DLD1 (cell line): Measurements from ENCODE around the gene HAUS5.
"Not testable (repeated sequence)": the region's sequence is repeated elsewhere in the genome, so short reads cannot be mapped to it uniquely, and the experiment has no call there.

Source experiments
- in situ Hi-C: cut with HindIII; loops from 2 replicates; pipeline ENCODE4 v1.10.0; 2017; ENCODE audit warnings: low sequenced_read_pairs

The HAUS5 gene, protein sequence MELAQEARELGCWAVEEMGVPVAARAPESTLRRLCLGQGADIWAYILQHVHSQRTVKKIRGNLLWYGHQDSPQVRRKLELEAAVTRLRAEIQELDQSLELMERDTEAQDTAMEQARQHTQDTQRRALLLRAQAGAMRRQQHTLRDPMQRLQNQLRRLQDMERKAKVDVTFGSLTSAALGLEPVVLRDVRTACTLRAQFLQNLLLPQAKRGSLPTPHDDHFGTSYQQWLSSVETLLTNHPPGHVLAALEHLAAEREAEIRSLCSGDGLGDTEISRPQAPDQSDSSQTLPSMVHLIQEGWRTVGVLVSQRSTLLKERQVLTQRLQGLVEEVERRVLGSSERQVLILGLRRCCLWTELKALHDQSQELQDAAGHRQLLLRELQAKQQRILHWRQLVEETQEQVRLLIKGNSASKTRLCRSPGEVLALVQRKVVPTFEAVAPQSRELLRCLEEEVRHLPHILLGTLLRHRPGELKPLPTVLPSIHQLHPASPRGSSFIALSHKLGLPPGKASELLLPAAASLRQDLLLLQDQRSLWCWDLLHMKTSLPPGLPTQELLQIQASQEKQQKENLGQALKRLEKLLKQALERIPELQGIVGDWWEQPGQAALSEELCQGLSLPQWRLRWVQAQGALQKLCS

DNA sequence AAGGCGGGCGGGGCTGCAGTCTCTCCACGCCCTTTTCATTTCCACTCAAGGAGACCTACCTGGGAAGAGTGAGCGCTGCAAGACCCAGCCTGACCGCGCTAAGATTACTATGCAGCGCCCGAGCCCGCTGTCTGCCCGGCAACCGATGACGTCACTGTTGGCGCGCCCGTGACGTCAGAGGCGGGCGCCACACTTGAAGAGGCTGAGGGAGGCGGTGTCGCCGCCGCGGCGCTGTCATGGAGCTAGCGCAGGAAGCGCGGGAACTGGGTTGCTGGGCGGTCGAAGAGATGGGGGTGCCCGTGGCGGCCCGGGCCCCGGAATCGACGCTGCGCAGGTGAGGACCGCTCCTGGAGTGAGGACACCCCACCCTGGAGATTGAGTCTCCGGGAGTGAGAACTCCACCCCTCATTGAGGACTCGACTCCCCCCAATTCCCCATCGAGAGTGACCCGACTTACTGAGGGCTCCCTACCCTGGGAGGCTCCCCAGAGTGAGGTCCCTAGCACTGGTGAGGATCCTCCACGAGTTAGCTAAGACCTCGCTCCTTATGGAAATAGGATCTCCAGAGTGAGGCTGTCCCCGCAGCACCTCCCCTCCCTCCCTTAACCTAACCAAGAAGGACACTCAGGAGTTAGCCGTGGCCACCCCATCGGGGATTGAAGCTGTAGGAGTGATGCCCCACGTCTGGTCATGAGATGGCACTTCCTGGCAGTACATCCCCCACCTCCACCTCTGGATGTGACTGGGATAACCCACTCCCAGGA is at the start of gene HAUS5:
TSS of gene HAUS5 (plus strand) at position 177 of the 763 bp plus-strand sequence. CDS start at position 237, 60 bp downstream.
- in situ Hi-C loops = no loop called here

DNA sequence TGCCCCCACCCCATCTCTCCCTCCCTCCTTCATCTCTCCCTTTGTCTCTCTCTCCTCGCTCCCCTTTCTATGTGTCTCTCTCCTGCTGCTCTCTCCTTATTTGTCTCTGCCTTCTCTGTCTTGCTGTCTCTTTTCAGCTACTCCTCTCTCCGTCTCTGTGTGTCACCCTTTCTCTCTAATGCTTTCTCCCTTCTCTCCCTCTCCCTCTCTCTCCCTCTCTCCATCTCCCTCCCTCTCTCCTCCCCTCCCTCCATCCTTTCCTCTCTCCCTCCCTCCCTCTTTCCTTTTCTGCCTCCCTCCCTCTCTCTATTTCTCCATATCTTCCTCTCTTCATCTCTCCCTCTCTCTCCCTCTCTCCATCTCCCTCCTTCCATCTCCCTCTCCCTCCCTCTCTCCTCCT is 49.8 kb upstream of the HAUS5 start:
- in situ Hi-C loops = no loop called here

DNA sequence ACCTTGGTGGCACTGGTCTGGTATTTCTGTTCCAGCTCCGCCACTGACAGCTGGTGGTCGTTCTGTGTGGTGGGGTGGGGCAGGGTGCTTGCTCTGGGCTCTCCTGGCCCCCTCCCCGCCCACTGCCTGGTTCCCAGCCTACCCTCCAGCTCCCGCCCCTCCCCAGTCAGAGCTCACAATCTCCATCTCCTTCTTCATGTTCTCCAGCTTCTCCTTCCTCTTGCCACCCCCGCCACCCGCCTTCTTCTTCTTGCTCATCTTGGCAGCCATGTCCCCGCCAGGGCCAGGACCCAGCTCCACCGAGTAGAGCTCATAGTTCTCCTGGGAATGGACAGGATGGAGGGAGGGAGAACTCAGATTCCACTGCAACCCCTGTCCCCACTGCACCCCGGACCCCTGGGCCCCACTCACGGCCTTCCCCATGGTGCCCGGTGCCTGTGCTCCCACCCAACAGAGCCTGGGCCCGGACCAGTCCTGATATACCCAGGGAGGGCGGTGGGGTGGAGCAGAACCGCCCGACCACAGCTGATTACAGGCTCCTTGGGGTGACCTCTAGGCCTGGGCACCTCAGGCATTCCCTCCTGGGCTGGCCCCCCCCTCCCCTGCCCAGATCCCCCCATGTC is 49.2 kb upstream of the HAUS5 start, which contains the start of gene ATP4A:
TSS of gene ATP4A (minus strand) at position 452 of the 623 bp plus-strand sequence. CDS start at position 423, 29 bp downstream.
- in situ Hi-C loops = no loop called here

DNA sequence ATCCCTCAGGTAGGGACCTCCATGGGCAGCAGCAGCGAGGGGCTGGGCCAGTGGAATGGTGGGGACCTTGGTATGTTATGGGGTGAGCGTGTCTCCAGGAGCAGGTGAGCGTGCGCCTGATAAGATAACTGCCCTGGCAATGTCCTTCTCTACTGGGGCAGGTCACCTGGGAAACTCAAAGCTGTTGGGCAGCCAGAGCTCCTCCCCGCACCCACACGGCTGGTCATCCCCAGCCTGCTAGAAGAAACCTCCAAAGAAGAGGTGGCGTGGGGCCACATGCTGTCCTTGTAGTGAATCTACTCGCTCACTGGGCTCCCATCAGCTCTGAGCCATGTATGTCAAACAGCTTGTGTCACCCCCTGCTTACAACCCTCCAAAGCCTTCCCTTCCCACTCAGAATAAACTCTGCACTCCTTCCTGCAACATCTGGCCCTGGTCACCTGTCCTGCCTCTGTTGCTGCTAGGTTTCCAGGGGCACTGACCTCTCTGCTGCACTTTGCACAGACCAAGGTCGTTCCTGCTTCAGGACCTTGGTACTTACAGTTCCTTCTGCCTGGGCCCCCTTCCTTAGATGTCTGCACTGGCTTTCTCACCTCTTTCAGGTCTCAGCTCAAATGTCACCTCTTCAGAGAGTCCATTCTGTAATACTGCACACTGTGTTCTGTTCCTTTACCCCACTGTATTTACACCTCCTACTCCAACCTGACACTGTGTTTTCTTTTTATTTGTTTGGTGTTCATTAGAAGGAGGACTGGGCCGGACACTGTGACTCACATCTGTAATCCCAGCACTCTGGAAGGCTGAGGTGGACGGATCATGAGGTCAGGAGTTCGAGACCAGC is 47.3 kb upstream of the HAUS5 start:
- in situ Hi-C loops = no loop called here

DNA sequence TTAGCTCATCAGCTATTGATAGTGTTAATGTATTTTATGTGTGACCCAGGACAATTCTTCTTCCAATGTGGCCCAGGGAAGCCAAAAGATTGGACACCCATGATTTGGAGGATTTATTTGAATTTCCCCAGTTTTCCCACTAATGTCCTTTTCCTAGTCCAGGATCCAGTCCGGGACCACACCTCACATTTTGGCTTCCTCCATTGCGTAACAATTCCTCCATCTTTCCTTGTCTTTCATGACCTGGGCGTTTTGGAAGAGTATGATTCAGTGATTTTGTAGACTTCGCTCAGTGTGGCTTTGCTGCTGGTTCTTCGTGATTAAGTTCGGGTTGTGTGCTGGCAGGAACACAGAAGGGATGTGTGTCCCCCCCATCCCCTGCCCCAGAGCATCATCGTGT is 45.8 kb upstream of the HAUS5 start:
- in situ Hi-C loops = no loop called here

DNA sequence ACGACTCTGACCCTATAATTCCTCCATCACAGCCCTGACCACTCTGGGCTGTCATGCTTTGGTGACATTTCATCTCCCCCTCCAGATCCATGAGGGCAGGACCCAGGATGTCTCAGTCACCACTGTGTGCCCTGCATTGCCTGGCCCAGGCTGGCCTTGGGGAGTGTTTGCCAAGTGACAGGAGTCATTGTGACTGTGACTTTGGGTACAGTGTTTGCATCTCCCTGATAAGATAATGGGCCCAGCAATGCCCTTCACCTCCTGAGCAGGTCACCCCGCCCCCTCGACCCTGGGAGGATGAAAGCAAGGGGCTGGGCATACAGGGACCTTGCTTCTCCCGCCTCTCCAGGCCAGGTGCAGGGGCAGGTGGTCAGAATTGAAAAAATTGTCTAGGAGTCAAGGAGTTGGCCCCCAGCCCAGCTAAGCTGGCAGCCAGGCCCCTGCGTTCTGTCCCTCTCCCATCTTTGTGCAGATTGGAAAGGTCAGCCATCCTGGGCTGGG is 43.2 kb upstream of the HAUS5 start:
- in situ Hi-C loops = no loop called here

DNA sequence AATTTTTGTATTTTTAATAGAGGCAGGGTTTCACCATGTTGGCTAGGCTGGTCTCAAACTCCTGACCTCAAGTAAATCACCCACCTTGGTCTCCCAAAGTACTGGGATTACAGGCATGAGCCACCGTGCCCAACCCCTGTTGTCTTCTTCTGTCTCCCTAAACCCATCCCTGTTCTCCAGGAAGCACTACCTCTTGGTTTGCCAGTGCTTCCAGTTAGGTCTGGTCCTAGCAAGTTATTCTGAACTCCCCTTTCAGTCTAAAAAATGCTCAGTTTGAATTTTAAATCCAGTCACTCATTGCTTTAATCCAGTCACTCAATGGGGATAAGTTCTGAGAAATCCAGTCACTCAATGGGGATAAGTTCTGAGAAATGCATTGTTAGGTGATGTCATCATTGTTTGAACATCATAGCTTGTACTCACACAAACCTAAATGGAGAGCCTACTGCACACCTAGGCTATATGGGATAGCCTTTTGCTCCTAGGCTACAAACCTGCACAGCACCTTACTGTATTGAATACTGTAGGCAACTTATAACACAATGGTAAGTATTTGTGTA is 41.0 kb upstream of the HAUS5 start:
- in situ Hi-C loops = no loop called here

DNA sequence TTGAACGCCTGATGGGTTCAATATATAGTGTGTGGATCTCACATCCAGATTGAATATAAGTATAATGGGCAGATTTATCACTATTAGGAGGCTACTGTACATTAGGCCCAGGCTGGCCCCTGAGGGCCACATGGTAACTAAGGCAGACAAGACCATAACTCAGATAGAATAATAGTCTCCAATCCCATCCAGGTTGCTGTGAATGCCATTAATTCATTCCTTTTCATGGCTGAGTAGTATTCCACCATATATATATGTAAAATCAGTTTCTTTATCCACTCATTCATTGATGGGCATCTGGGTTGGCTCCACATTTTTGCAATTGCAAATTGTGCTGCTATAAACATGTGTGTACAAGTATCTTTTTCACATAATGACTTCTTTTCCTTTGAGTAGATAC is 34.6 kb upstream of the HAUS5 start:
- in situ Hi-C loops = no loop called here

DNA sequence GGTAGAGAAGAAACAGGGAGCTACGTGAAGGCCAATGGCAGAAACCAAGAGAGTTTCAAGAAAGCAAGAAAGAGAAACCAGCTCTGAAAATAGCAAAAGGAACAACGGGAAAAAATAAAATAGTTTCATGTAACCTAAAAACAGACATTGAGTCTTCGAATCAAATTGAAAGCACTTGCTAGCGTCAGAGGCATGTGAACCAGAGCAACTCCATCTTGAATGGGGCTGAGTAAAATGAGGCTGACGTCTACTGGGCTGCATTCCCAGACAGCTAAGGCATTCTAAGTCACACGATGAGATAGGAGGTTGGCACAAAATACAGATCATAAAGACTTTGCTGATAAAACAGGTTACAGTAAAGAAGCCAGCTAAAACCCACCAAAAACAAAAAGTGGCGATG is 33.8 kb upstream of the HAUS5 start:
- in situ Hi-C loops = no loop called here

DNA sequence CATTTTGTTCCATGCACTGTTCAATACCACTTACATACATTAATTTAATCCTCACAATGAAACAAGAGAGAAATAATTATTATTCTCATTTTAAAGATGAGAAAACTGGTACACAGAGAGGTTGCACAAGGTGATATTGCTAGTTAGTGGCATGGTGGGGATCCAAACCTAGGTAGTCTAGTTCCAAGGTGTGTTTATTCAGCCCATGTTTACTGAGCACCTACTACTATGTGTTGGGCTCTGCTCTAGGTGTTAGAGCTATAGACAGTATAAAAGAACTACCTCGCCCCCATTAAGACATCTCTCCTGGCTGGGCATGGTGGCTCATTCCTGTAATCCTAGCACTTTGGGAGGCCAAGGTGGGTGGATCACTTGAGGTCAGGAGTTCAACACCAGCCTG is 29.8 kb upstream of the HAUS5 start:
- in situ Hi-C loops = no loop called here

DNA sequence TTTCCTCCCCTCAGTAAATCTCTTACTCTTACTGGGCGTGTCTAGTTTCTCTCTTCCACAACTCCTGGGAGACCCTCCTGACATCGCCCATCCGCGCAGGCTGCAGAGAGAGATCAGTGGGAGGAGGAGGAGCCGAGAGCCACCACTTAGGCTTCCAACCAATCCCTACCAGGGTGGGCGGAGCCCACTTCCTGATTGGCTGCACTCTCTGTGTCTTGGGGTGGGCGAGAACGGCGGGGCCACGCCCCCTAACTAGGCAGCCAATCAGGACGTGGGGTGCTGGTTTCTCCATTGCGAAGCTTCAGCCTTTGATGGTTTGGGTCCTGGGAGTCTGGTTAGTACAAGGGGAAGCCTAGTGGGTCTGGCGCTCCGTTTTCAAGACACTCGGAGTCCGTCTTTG is 26.7 kb upstream of the HAUS5 start, which contains the start of gene PMIS2:
TSS of gene PMIS2 (plus strand) at position 326 of the 400 bp plus-strand sequence. CDS start 87 bp downstream, outside the sequence.
- in situ Hi-C loops = no loop called here

DNA sequence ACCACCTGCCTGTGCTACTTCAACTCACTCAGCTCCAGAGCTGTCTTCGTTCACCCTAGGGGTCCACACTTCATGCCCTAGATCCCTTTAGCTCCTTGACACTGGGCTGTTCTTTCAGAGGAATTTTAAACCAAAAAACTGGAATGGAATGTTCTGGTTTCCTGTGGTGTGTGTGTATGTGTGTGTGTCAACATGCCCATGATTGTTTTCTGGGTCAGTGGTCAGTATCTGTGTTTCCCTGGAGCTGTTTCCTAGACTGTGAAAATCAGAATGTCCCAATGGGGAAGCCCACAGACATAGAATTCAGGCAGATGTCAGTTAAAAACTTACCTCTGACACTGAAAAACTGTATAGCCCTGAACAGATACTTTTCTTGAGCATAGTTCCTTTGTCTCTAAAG is 25.2 kb upstream of the HAUS5 start:
- in situ Hi-C loops = no loop called here

DNA sequence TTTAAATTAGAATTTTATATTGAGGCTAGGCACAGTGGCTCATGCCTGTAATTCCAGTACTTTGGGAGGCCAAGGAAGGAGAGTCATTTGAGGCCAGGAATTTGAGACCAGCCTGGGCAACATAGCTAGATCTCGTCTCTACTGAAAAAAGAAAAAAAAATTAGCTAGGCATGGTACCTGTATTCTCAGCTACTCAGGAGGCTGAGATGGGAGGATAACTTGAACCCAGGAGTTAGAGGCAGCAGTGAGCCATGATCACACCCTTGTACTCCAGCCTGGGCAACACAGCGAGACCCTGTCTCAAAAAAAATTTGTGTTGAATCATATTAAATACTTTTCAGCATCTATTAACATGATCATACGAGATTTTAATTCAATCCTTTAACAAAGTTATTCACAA is 21.7 kb upstream of the HAUS5 start:
- in situ Hi-C loops = no loop called here

DNA sequence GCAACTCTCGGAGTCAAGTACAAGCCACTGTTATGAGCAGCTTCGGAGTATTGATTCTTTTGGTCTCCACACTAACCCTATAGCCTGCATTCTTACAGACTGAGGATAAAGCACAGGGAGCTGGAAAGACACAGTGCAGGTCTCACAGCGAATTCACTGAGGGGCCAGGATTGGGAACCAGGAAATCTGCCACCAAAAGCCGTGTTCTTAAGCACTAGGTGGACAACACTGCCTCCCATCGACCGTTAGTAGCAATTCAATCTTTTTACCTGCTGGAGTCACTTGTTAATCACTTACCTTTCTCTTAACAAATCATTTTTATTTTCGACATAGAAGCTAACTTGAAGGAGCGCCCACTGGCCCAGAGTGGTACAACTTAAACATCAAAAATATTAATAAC is 20.3 kb upstream of the HAUS5 start:
- in situ Hi-C loops = no loop called here

DNA sequence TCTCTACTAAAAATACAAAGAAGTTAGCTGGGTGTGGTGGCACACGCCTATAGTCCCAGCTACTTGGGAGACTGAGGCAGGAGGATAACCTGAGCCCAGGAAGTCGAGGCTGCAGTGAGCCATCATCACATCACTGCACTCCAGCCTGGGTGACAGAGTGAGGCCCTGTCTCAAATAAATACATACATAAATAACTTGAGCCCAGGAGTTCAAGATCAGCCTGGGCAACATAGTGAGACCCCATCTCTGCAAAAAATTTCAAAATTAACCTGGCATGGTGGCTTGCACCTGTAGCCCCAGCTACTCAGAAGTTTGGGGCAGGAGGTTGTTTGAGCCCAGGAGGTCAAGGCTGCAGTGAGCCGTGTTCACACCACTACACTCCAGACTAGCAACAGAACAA is 17.5 kb upstream of the HAUS5 start:
- in situ Hi-C loops = not testable (repeated sequence)

DNA sequence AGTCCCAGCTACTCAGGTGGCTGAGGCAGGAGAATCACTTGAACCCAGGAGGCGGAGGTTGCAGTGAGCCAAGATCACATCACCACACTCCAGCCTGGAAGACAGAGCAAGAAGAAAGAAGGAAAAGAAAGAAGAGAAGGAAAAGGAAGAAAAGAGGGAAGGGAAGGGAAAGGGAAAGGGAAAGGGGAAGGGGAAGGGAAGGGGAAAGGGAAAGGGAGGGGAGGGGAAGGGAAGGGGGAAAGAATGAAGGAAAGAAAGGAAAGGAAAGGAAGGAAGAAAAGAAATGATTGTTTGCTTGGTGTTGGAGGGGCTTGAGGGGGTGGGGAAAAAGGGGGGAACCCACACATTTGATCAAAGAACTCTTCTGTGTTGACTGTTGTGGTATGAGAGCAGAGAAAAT is 16.6 kb upstream of the HAUS5 start:
- in situ Hi-C loops = no loop called here

DNA sequence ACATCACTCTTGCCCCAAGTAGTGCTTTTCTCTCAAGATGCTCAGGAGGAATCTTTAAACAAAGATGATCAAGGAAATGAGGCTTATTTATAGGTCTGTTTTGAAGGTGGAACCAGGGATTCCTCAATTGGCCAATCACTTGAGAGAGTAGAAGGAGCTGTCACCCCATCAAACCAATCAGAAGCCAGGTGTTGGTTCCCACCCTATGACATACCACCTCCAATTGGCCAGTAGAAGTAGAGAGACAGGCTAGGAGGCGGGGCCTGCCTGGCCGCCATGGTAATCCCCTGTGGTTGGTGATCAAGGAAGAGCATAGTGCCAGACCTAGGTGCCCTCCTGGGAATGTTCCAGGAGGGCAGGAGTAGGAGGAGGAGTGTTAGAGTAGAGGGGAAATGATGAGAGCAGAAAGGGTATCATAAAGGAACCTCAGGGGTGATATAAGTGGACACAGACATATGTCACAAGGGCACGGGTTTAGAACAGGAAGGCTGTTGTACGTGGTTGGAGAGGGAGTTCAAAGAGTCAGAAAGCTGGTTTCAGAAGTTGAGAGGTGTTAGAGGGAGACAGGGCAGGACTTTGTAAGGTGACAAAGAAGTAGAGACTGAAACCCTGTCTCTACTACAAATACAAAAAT is 16.1 kb upstream of the HAUS5 start:
- in situ Hi-C loops = no loop called here

DNA sequence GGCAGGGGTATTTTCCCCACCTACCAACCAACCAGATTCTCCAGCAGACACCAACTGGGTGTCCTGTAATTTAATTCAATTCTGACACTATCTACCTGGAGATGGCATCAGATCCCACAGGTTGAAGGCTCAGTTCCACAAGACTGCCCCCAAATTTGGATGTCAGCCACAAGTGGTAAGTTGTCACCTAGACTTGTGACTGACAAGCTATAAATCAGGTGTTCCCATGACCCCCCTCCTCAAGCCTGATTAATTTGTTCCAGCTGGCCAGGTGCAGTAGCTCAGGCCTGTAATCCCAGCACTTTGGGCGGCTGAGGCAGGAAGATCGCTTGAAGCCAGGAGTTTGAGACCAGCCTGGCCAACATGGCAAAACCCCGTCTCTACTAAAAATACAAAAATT is 10.6 kb upstream of the HAUS5 start:
- in situ Hi-C loops = no loop called here

DNA sequence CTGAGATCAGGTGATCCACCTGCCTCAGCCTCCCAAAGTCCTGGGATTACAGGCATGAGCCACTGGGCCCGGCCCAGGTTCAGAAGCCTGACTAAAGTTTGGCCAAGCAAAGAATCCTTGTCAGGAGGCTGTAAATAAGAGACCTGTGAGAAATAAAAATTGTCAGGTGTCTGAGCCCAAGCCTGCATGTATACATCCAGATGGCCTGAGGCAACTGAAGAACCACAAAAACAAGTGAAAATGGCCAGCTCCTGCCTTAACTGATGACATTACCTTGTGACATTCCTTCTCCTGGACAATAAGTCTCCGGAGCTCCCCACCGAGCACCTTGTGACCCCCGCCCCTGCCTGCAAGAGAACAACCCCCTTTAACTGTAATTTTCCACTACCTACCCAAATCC is 8.1 kb upstream of the HAUS5 start:
- in situ Hi-C loops = not testable (repeated sequence)
